RPMI8226 (cell line): ENCODE data around the gene OPCML.

ENCODE experiments used
- DNase-seq: peaks from one replicate; pipeline ENCODE4 v3.0.0-alpha.2; 2015

OPCML gene

DNA sequence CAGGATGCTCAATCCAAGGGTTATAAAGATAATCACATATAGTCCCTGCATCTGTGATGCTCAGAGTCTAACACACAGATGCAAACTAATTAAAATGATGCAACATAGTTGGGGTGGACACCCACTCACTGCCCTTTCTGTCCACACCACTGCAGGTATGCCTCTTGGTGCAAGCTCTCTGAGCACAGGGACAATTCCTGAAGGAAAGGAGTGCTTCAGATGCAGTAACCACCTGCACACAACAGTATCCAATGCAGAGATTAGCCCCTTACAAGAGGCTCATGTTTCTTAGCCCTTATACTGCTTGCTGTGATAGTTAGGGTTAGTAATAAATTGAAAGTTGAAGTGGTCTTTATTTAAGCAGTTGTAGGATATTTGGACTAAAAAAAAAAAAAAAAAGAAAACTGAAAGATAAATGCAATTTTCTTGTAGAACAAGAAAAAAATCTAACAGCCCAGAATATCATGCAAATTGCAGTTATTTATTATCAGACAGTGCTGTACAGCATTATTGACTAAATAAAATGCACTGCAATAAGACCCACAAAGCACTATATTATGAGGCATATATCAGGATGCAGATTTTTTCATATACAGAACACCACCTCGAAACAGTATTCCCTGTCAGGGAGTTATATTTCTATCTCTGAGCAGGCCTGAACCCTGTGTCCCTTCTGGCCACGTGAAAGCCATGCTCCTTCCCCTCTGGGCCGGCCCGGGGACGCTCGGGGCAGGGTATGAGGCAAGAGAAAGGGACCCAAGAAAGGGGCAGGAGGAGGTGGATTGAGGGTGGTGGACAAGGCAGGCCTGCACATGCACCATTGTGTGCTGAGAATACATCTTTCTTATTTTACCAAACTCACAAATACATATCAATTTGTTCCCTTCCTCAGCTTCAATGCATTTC lies 260.2 kb downstream of the OPCML start:
- no peak for DNase-seq

- no peak for DNase-seq
Measured at GRCh38 chr11:133271206-133271605, 261.1 kb downstream of the OPCML start.

- DNase-seq: no peak
Measured at GRCh38 chr11:133269267-133269666, 263.0 kb downstream of the OPCML start.

DNA sequence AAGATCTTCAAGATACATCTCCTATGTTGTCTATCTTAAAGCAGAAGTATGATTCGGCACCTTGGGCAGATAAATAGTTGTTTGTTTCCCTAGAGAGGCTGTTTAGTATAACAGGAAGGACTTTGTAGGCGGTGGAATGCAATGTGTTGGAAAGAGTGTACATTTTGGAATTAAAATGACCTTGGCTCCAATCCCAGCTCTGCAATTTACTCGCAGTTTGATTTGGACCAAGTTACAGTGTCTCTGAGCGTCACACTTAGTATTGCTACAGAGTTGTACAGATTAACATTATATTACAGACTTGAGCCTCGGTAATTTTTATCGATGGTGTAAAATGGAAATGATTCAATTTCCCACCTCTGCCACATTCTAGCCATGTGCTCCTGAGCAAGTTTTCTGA lies 265.3 kb downstream of the OPCML start:
- no peak for DNase-seq

DNA sequence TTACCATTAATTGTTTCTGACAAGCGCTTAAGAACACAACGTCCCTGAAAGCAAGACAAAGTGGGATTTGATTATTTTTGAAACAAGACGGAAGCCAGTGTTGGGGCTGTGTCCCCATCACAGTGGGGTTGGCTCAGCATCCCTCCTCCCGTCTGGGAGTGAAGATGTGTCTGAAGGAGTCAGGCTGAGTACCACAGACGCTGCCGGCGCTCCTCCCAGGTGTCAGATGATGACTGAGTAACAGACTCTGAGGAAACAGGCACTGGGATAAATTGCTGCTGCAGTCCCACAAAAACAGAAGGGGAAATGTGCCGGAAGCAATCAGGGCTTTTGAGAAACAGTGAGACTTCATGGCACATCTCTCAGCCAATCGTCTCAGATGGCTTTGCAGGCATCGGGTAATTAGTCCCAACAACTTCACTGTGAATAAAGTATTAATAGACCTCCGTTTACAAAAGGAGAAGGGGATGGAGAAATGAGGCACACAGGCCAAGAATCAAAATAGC lies 266.7 kb downstream of the OPCML start:
- no peak for DNase-seq

DNA sequence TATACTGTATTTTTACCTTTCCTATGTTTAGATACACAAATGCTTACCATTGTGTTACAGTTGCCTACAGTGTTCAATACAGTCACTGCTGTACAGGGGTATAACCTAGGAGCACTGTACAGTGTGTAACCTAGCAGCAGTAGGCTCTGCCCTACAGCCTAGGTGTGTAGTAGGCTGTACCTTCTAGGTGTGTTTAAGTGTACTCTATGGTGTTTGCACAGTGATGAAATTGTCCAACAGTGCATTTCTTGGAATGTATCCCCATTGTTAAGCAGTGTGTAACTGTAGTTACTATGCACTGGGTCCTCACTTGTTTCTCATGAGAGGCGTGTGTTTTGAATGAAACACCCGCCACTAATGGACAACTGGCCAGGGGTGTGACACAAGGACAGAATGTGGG lies 269.0 kb downstream of the OPCML start:
- DNase-seq: no peak

GRCh38 chr11:133258751-133259150 lies 273.6 kb downstream of the OPCML start:
- no peak for DNase-seq

- no peak for DNase-seq
Measured at GRCh38 chr11:133254601-133255000, 277.7 kb downstream of the OPCML start.

GRCh38 chr11:133253570-133253969 lies 278.7 kb downstream of the OPCML start:
- no peak for DNase-seq

- no peak for DNase-seq
Measured at GRCh38 chr11:133251841-133252240, 280.5 kb downstream of the OPCML start.

DNA sequence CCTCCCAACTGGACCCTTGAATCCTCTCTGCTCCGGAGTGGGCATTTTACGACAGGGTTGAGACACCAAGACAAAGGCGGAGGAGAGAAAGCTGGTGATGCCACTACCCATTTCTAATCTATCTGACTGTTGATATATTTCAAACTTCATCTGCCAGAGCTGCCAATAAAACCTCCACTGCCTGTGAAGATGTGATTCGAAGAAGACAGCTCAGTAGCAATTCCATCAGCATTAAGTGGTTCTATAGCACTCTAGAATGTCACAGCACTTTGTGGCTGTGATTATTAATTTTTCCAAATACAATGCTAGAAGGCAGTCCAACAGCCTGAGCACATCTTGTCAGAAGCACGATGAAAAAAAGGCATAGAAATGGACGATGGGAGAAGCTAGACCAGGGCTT lies 282.8 kb downstream of the OPCML start:
- no peak for DNase-seq

DNA sequence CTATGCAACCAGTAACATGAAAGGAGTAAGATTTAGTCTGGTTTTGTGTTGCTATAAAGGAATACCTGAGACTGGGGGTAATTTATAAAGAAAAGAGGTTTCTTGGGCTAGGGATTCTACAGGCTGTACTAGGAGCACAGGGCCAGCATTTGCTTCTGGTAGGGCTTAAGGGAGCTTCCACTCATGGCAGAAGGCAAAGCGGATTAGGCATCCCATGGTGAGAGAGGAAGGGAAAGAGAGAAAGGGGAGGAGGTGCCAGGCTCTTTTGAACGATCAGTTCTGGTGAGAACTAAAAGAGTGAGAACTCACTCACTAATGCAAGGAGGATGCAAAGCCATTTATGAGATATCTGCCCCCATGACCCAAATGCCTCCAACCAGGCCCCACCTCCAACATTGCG lies 283.2 kb downstream of the OPCML start:
- no peak for DNase-seq

DNA sequence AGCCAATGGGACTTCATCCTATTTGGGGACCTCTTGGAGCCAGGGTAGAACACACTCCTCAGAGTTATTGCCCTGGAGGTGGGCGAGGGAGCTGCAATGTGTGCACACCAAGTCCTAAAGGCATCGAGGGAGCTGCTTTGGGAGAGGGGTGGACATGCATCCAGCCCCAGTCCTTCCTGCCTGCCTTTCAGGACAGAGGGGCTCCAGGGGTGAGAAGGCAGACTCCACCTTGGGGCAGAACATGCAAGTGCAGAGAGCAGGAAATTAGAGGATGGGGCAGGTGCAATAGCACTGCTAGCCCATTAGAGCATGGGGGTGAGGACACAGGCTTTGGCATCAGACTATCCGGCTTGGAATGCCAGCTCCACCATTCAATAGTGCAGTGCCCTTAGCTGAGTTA lies 288.5 kb downstream of the OPCML start:
- DNase-seq: no peak

DNA sequence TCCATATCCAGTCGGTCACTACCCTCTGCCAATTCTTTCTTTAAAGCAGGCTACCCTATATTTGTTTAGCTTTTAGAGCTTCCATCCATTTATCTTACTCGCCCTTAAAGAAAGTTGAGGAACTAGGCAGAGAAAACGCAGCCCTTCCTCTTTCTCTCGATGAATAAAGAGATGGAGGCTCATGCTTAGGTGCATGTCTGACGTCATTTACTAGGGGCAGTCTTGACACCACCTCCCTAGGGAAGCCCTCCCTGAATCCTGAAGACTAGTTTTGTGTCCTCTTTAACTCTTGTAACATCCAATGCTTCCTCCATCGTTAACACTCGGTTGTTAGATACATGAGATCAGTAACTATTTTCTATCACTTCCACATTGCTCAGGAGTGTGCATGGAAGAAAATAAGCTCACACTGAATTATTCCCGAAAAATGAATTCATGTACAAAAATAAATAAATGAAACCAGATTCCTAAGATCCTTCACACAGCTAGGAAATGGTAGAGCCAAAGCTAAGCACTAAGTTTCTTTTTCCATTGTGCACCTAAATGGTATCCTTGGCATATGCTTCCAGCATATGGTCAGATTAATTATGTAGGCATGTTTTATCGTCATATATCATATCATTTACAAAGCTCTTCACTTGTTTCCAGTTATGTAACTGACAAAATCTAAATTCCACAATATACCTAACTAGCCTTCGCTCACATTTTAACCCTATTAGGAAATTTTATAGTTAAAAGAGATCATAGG lies 291.2 kb downstream of the OPCML start:
- DNase-seq: no peak

GRCh38 chr11:133239575-133239974 lies 292.7 kb downstream of the OPCML start:
- no peak for DNase-seq

DNA sequence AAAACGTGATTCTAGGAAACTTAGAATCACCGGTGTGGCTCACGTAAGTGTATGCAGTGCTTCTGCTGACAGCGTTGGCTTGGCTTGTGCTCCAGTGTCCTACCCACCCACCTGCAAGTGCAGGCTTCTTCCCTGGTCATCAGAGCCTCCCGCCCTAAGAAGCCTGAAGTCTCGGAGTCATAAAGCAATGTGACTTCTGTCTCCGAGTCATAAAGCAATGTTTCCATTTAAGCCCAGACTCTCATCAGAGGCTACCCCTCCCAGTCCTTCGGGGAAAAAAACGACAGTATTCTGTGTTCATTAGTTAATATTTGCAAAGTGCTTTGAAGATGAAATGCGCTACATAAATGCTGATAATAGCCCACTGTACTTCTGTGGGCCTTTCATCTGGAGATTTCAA lies 293.8 kb downstream of the OPCML start:
- DNase-seq: no peak

DNA sequence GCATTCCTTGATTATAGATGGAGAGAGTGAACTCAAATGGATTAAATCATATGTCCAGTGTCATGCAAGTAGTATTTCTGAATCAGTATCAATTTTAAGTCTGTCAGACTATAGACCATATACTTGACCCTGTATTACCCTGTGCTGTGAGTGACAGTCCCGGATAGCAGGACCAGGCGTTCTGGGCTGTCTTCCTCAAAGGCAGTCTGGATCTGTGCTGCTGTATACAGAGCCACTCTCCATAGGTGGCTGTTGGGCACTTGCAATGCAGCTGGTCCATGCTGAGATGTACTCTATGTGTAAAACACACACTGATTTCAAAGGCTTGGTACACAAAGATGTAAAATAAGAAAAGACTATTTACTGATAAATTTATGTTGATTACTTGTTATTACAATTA lies 294.3 kb downstream of the OPCML start:
- no peak for DNase-seq

GRCh38 chr11:133235381-133235780 lies 296.9 kb downstream of the OPCML start:
- no peak for DNase-seq

DNA sequence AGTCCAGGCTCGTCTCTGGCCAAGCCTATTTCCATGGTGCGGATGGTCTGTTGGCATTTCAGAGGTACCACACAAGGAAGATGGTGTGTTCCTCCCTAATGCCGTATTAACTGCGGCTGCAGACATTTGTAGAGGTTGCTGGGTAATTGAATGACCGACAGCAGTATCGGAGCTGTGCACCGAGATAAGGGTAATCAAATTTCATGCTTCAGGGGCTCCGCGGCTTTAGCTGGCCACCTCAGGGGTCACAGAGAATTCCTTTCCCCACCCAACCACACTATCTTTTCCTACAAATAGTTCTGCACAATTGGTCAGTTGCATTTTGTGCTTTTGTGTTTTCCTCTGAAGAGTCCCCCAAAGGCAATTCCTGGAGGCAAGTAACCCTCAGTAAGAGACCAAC lies 297.4 kb downstream of the OPCML start:
- DNase-seq: no peak

DNA sequence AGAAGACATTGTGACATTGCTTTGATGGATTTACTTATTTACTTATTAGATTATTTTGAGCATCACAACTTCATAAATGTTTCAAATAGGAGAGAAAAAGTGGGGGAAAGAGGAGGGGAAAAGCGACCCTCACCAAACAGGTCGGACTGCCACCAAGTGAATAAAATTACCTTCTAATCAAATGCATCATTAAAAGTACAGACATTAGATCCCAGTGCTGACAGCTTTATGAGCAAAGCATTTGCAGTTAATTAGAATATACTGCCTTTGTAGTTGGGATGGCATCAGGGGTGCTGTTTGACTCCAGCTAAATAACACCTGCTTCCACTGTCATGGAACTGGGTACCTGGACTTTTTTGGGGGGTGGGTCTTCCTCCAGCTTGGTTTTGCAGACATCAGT lies 299.6 kb downstream of the OPCML start:
- no peak for DNase-seq

GRCh38 chr11:133230431-133230830 lies 301.9 kb downstream of the OPCML start:
- no peak for DNase-seq

DNA sequence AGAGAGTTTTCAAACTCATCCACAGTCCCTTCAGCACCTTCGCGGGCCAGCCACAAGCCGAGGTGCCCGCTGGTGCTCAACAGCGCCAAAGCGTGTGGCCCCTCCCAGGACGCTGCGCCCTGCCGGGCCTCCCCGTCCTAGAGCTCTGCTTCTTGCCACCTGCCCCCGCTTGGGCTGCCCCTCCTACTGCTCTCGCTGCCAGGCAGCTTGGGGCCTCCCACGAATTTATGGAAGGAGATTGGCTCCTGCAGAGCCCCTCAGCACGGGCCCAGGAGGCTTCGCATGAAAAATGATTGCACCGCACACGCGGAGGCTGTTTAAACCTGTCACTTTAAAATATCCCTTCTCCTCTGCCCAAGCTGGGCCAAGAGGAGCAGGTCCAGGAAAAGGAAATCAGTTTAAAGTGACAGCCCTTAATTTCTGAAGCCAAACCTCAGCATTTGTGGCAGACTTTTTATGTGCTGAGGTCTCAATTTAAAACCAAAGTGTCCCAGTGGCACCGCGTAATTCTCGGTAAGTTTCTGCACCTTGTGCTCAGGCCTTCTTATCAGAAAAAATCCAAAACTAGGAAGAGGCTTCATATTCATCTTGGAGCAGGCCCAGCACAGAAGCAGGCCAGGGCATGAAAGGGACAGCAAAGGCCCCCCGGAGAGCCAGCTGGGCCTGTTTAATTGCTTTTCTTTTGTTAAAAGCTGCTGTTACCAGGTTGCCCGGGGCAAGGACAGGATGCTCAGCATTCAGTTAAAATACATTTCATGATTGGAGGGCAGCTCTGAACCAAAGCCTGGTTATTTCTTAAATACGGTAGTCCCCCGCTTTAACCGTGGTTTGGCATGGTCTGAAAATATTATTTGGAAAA lies 303.6 kb downstream of the OPCML start:
- no peak for DNase-seq

- DNase-seq: no peak
Measured at GRCh38 chr11:133227632-133228111, 304.6 kb downstream of the OPCML start.
